Smooth muscle cell (in vitro differentiated cells): Measurements from ENCODE around the gene RAB17. TPM values are rescaled to one million over a fixed set of nuclear protein-coding genes. Genes with fewer than 3 reads are reported as not detected.

Experiments
- DNase-seq: peaks from one replicate; lab custom pipeline; 2025; ENCODE audit not compliant: unreplicated experiment; lab: John Stamatoyannopoulos, UW
- H2AFZ ChIP-seq: fragments of 200-600 bp; sonication (generic); 2 replicates; pipeline ENCODE4 v1.6.0; 2016; ENCODE audit warnings: antibody characterized with exemption, low read depth, mild to moderate bottlenecking
- H3F3A ChIP-seq: fragments of 200-600 bp; sonication (generic); 2 replicates; pipeline ENCODE4 v1.6.0; 2017; ENCODE audit warnings: antibody characterized with exemption, low read depth
- H3K27ac ChIP-seq: fragments of 200-600 bp; sonication (generic); 2 replicates; pipeline ENCODE4 v1.5.1; 2016; ENCODE audit warnings: low read depth, mild to moderate bottlenecking
- H3K27me3 ChIP-seq: fragments of 200-600 bp; sonication (generic); 2 replicates; pipeline ENCODE4 v1.6.1; 2016; ENCODE audit warnings: low read depth, mild to moderate bottlenecking
- H3K36me3 ChIP-seq: fragments of 200-600 bp; sonication (generic); 2 replicates; pipeline ENCODE4 v1.5.1; 2016; ENCODE audit warnings: low read depth
- H3K4me1 ChIP-seq: fragments of 200-600 bp; sonication (generic); 2 replicates; pipeline ENCODE4 v1.5.1; 2016; ENCODE audit warnings: low read depth
- H3K4me2 ChIP-seq: fragments of 200-600 bp; sonication (generic); 2 replicates; pipeline ENCODE4 v1.6.0; 2016; ENCODE audit warnings: mild to moderate bottlenecking
- H3K4me3 ChIP-seq: fragments of 200-600 bp; sonication (generic); 2 replicates; pipeline ENCODE4 v1.5.1; 2016; ENCODE audit warnings: mild to moderate bottlenecking
- H3K79me2 ChIP-seq: fragments of 200-600 bp; sonication (generic); 2 replicates; pipeline ENCODE4 v1.6.0; 2016; ENCODE audit warnings: low read depth, mild to moderate bottlenecking
- H3K9ac ChIP-seq: fragments of 200-600 bp; sonication (generic); 2 replicates; pipeline ENCODE4 v1.6.0; 2016; ENCODE audit warnings: low read depth
- H3K9me3 ChIP-seq: fragments of 200-600 bp; sonication (generic); replicated peaks from 2 replicates; pipeline ENCODE4 v1.5.1; 2016; ENCODE audit warnings: low read depth
- H4K20me1 ChIP-seq: fragments of 200-600 bp; sonication (generic); 2 replicates; pipeline ENCODE4 v1.6.0; 2016; ENCODE audit warnings: low read depth
- WGBS: methylation state at CpG from one replicate; pipeline ENCODE4 v1.1.7; 2016; ENCODE audit warnings: low lambda C conversion rate; 5-methylcytosine and 5-hydroxymethylcytosine counted together
- polyA plus RNA-seq: library from polyadenylated mRNA; unstranded; fragments of >200 nt; fragmentation: Nextera tagmentation; extraction: Ambion mirVana; gene quantifications from 2 replicates; pipeline ENCODE4 v1.2.1, GENCODE V29; 2016
- total RNA-seq: library from RNA; depleted of rRNA; stranded (reverse); fragments of >200 nt; gene quantifications from 2 replicates; pipeline ENCODE4 v1.2.3, GENCODE V29; 2014
- TF ChIP-seq, protein P1 (sequence below): fragments of 200-600 bp; sonication (generic); IDR thresholded peaks from 2 replicates; pipeline ENCODE4 v1.5.1; 2017; ENCODE audit warnings: borderline replicate concordance, mild to moderate bottlenecking, antibody characterized with exemption; ENCODE audit not compliant: insufficient read depth, poor library complexity, severe bottlenecking

The RAB17 gene
- total and polyA plus RNA-seq, 2 experiments from 2014 or later = 0.69 to 1.4 TPM

GRCh38 chr2:237631801-237632585 lies 41.5 kb upstream of the RAB17 start:
- Histone ChIP-seq H3K27ac (no peak overlapping the region), H3K9me3 (peaks cover 7% of the 10 kb centered on the region), H3K4me2 (no peak overlapping the region), H3K4me1 (peaks cover 6% of the 10 kb centered on the region), H3K9ac (no peak overlapping the region), H3K36me3 (peaks cover 6% of the 10 kb centered on the region), H2AFZ (no peak overlapping the region), H3K27me3 (no peaks in the 10 kb centered on the region), H3F3A (no peaks in the 10 kb centered on the region), H3K79me2 (peaks cover 42% of the 10 kb centered on the region), H3K4me3 (no peak overlapping the region), H4K20me1 (peaks cover 36% of the 10 kb centered on the region)
- 84% methylated on average over 19 of the region's 19 CpGs for WGBS
- no peak for DNase-seq
- TF ChIP-seq, protein P1, sequence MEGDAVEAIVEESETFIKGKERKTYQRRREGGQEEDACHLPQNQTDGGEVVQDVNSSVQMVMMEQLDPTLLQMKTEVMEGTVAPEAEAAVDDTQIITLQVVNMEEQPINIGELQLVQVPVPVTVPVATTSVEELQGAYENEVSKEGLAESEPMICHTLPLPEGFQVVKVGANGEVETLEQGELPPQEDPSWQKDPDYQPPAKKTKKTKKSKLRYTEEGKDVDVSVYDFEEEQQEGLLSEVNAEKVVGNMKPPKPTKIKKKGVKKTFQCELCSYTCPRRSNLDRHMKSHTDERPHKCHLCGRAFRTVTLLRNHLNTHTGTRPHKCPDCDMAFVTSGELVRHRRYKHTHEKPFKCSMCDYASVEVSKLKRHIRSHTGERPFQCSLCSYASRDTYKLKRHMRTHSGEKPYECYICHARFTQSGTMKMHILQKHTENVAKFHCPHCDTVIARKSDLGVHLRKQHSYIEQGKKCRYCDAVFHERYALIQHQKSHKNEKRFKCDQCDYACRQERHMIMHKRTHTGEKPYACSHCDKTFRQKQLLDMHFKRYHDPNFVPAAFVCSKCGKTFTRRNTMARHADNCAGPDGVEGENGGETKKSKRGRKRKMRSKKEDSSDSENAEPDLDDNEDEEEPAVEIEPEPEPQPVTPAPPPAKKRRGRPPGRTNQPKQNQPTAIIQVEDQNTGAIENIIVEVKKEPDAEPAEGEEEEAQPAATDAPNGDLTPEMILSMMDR = no peak

DNA sequence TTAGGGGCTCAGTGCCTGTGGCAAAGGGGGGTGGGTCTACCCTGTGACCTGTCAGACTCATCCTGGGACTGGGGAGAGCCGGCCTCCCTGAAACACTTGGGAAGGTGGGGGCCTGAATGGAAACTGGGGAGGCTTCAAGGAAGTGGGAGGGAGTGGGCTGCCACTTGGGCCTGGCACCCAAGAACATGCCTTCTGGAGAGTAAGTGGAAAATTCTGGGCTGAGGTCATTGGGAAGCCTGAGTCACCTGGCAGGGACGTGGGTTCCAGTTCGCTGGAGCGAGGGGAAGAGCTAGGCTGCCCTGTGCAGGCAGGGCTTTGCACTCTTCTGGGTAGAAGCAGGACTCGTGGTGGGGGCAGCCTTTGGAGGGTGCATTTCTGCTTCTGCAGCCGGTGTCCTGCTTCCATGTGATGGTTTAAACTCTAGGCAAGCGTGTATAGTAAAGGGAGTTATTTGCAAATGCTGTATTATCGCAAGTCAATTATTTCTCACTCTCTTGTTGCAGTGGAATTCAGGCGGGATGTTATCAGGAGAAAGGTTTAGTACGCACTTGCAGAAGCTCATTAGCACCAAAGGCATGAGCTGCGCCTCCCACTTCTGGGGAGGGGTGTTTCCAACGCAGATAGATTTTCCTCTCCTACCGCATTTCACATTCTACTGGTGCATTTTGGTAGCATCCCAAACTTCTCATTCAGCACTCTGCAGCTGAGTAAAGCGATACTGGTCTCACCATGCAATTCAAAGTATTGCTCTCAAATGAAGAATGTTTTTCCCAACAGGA lies 40.7 kb upstream of the RAB17 start:
- H3K36me3 ChIP-seq = peaks cover 6% of the 10 kb centered on the region
- peaks cover 6% of the 10 kb centered on the region for H3K4me1 ChIP-seq
- WGBS = 82% methylated on average over 14 of the region's 14 CpGs
- peaks cover 34% of the 10 kb centered on the region for H3K79me2 ChIP-seq
- TF ChIP-seq, protein P1 = no peak
- H3K4me3 ChIP-seq = no peak overlapping the region
- H3K4me2 ChIP-seq = no peak overlapping the region
- H2AFZ ChIP-seq = no peak overlapping the region
- peaks cover 7% of the 10 kb centered on the region for H3K9me3 ChIP-seq
- H4K20me1 ChIP-seq = peaks cover 36% of the 10 kb centered on the region
- H3K27me3 ChIP-seq = no peaks in the 10 kb centered on the region
- H3K9ac ChIP-seq = no peak overlapping the region
- H3F3A ChIP-seq = peaks cover 4% of the 10 kb centered on the region
- no peak for DNase-seq
- H3K27ac ChIP-seq = no peak overlapping the region

DNA sequence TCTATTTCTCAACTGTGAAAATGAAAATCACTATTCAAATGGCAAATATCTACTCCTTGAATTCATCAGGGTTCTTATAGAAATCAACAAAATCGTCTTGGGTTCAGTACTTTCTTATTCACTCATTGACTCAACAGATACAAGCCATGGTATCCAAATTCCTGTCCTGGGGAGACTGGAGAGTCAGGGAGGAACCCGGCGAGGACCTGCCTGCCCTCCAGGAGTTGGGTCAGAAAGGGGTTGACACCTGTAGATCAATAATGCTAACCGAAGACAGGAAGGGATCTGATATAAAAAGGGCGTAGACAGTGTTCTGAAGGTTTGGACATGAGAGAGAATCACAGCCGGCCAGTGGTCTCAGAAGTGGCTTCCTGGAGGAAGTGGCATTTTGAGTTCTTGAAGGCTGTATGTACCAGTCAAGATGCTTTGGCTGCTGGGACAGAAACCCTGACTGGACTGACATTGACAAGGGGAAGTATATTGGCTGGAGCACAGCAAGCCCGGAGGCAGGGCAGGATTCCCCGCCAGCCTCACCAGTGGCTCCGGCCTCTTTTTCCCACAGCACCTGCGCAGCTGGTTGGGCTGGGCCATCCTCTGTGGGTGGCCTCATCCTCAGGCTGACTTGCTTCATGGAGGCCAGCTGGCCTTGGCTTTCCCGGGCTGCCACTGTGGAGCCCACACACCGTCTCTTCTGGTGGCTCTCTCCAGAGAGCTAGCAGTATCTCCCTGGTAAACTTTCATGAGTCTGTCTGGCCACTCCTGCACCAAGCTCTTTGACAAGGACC lies 39.9 kb upstream of the RAB17 start:
- H3K79me2 ChIP-seq = peaks cover 27% of the 10 kb centered on the region
- H2AFZ ChIP-seq = no peak overlapping the region
- no peak overlapping the region for H3K27ac ChIP-seq
- H3F3A ChIP-seq = peaks cover 4% of the 10 kb centered on the region
- peaks cover 6% of the 10 kb centered on the region for H3K4me1 ChIP-seq
- TF ChIP-seq, protein P1 = no peak
- no peaks in the 10 kb centered on the region for H3K27me3 ChIP-seq
- WGBS = 81% methylated on average over 12 of the region's 12 CpGs
- peaks cover 7% of the 10 kb centered on the region for H3K9me3 ChIP-seq
- H3K9ac ChIP-seq = no peak overlapping the region
- no peak for DNase-seq
- H4K20me1 ChIP-seq = peaks cover 36% of the 10 kb centered on the region
- H3K36me3 ChIP-seq = peaks cover 6% of the 10 kb centered on the region
- no peak overlapping the region for H3K4me3 ChIP-seq
- H3K4me2 ChIP-seq = no peak overlapping the region
